Activated CD4-positive, alpha-beta T cell treated with anti-CD3 and anti-CD28 coated beads for 4 hours (primary cell): ENCODE measurements around the gene HSD11B1L.

Experiments
- DNase-seq, 2 donors: peaks; one replicate each; pipeline ENCODE4 v3.0.0-alpha.2; 2020

Gene HSD11B1L

GRCh38 chr19:5680437-5681368 is at the start of gene HSD11B1L, which contains the start of gene MICOS13:
HSD11B1L (plus strand) TSS chr19:5681027; CDS start chr19:5684833, 3,806 bp downstream.
MICOS13 (minus strand) TSS chr19:5680516; CDS start chr19:5680486, 30 bp downstream.
- peak; percentile 97 to 98 for DNase-seq

GRCh38 chr19:5631567-5632240 is 49.1 kb upstream of the HSD11B1L start:
- DNase-seq, result no peak

GRCh38 chr19:5632241-5632612 is 48.6 kb upstream of the HSD11B1L start:
- no peak for DNase-seq

DNA sequence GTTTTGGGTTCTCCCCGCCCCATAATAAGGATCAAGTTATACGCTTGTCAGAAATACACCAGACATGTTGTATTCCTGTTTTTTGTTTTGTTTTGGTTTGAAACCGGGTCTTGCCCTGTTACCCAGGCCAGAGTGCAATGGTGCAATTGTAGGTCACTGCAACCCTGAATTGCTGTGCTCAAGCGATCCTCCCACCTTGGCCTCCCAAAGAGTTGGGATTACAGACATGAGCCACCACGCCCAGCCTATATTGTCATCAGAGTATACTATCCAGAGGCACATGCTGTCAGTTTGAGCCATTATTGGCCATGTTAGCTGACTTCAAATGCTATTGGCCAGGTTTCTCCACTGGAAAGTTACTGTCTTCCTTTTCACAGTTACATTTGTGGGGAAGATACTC is 48.2 kb upstream of the HSD11B1L start:
- no peak for DNase-seq

- DNase-seq, result no peak
These were observed 45.4 kb upstream of the HSD11B1L start for GRCh38 chr19:5635427-5635826.

GRCh38 chr19:5637971-5638370 is 42.9 kb upstream of the HSD11B1L start:
- DNase-seq, result no peak

GRCh38 chr19:5641171-5641570 is 39.7 kb upstream of the HSD11B1L start:
- no peak for DNase-seq

- no peak for DNase-seq
These were observed 38.6 kb upstream of the HSD11B1L start for GRCh38 chr19:5642204-5642603.

DNA sequence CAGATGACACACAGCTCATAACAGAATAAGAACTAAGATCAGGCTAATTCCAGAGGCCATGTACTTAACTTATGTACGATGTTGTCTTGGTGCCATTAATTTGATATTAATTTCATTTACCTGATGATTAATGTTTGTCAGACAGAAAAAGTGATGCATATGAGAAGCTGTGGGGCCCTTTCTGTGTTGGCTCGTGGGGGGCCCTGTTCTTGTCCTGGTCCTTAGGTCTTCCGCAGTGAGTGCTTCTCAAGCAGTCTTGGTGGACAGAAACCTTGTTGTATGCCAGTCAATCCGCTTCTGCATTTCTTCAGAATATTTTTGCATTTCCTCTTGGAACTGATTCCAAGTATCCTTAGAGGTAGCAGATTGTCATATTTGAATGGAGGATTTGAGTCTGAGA is 37.8 kb upstream of the HSD11B1L start:
- DNase-seq, result no peak

DNA sequence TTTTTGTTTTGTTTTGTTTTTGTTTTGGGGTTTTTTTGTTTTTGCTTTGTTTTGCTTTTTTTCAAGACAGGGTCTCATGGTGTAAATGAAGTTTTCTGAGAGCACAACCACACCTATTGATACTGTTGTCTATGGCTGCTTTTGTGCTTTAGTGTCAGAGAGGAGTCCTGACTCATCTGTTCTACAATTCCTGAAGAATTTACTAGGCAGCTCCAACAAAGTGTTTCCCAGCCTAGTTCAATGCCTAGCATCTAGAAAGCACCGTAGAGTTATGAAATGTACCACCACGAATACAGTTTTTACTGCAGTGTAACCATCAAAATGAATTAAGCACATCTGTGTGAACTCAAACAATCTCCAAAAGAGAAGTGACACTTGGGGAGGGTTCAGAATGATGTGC is 36.8 kb upstream of the HSD11B1L start:
- no peak for DNase-seq

DNA sequence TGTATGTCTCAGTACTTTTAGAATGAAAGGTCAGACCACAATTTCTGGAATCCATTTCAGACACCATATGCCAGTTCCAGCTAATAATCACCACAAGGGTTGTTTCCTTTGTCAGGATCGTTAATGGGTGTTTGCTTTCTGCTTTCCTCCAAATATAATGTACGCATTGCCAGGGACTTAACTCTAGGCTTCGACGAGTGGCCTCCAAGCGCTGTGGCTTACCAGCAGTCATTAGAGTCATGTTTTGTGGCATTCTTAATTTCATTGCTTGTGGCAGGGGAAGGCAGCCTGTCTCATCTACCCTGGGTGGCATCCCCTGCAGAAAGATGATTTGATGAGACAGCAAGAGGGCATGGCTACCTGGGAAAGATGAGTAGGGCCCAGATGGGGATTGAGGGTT is 35.4 kb upstream of the HSD11B1L start:
- no peak for DNase-seq

- DNase-seq, result no peak
These were observed 34.1 kb upstream of the HSD11B1L start for GRCh38 chr19:5646703-5647102.

- no peak for DNase-seq
These were observed 32.4 kb upstream of the HSD11B1L start for GRCh38 chr19:5648464-5648863.

DNA sequence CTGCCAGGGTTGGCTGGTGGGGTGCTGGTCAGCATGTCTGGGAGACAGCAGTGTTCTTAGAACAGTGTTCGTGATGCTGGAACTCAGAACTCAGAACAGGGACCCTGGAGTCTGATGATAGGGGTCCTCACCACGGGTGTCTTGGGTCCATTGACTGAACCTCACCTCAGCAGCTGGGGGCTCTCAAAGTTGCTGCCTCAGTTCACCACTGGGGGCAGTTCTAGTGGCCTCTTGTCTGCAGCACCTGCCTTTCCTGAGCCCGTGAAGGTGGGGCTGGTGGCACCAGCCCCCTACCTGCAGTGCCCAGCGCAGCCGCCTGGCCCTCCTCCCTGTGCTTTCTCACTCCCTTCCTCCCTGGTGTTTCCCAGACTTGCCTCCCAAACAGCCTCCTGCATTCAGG is 29.5 kb upstream of the HSD11B1L start:
- DNase-seq, result no peak

- no peak for DNase-seq
These were observed 28.6 kb upstream of the HSD11B1L start for GRCh38 chr19:5652261-5652660.

- DNase-seq, result no peak
These were observed 25.9 kb upstream of the HSD11B1L start for GRCh38 chr19:5654931-5655330.

DNA sequence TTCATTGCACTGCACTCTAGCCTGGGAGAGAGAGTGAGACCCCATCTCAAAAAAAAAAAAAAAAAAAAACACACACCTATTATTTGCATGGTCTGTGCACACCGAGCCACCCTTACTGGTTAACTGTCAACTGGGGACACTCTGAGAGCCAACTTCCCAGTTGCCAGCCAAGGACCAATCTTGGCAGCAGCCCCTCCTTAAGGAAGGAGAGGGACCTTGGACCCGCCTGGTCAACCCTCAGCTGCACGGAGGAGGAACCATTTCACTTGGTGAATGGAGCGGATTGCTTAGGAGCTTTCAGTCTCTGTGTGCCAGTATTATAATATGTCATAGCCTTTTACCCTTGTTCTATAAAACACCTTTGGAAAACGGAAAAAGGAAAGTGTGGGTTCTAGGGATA is 25.4 kb upstream of the HSD11B1L start:
- DNase-seq, result no peak

DNA sequence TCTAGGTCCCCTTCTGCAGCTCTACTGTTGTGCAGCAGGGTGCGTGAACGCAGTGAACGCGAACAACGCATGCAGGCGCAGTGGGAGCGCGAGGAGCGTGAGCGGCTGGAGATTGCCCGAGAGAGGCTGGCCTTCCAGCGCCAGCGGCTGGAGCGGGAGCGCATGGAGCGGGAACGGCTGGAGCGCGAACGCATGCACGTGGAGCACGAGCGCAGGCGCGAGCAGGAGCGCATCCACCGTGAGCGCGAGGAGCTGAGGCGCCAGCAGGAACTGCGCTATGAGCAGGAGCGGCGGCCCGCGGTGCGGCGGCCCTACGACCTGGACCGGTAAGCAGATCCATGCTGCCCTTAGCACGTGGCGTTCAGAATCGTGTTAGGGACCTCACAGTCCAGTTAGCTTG is 19.3 kb upstream of the HSD11B1L start:
- no peak for DNase-seq

DNA sequence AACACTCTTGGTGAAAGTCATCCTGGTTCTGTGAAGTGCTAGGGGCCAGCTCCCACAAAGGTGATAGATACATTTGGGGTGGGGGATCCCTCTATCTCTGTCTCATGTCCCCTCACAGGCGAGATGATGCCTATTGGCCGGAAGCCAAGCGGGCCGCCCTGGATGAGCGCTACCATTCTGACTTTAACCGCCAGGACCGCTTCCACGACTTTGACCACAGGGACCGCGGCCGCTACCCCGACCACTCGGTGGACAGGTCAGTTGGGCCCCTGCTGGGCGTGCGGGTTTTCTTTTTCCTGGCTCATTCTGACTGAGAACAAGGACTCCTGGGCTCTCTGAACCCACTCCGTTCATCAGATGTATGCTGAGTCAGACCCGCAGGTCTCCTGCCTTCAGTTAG is 16.9 kb upstream of the HSD11B1L start:
- no peak for DNase-seq

DNA sequence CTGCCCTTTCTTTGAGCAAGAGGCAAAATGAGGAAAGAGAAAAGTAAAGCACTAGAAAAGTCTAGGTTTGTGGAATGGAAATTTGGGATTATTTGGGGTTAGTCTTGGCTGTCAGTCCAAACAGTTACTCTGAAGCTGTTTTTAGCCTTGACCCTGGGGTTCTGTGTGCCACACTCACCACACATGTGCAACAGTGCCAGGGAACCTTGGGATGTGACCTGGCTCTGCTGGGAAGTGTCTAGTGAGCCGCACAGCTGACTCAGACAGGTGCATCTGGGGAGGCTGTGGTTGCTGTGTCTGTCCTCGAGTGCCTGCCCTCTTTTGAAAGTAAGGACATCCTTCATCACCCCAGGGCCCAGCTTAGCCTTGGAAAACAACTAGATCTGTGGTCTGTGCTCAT is 16.3 kb upstream of the HSD11B1L start:
- DNase-seq, result no peak

DNA sequence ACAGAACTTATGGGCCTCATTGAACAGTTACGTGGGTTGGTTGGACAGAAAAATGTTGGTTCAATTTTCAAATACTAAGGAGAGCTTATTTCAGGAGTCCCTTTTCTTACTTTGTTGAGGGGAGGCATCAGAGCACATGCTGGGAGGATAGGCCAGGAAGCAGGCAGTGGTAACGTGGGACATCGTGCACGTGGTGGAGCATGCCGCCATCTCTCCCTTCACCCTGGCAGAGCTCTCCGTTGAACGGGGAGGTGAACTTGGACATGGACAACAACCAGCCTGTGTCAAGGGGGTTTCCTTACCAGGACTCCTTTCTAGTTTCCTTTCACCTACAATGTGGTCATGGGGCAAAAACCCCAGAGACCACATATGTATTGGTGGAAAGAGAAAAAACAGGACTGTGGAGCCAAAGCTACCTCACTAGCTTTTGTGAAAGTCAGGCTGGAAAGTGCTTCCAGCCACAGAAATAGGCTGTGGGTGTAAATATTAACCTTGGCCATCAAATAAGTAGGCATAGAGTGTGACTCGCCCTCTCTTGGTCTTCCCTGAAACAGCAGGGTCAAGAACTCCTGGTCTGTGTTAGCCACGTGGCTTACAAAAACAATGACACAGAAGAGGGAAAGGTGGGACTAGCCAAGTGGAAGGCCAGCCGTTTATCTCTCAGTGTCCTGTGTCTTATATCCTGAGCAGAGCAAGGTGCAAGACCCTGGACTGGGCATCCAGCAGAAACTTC is 14.9 kb upstream of the HSD11B1L start:
- no peak for DNase-seq

- no peak for DNase-seq
These were observed 13.8 kb upstream of the HSD11B1L start for GRCh38 chr19:5666921-5667610.

- no peak for DNase-seq
These were observed 13.0 kb upstream of the HSD11B1L start for GRCh38 chr19:5667751-5668271.
